ENCODE results near the gene ARPP21. TPM values are rescaled to one million over a fixed set of nuclear protein-coding genes. Genes with fewer than 3 reads are reported as not detected.
"Not testable (repeated sequence)": the region's sequence is repeated elsewhere in the genome, so short reads cannot be mapped to it uniquely, and the experiment has no call there.

ARPP21 gene
- total RNA-seq (2014; rRNA removed; shearing (Covaris generic)): not detected in 2 replicates

DNA sequence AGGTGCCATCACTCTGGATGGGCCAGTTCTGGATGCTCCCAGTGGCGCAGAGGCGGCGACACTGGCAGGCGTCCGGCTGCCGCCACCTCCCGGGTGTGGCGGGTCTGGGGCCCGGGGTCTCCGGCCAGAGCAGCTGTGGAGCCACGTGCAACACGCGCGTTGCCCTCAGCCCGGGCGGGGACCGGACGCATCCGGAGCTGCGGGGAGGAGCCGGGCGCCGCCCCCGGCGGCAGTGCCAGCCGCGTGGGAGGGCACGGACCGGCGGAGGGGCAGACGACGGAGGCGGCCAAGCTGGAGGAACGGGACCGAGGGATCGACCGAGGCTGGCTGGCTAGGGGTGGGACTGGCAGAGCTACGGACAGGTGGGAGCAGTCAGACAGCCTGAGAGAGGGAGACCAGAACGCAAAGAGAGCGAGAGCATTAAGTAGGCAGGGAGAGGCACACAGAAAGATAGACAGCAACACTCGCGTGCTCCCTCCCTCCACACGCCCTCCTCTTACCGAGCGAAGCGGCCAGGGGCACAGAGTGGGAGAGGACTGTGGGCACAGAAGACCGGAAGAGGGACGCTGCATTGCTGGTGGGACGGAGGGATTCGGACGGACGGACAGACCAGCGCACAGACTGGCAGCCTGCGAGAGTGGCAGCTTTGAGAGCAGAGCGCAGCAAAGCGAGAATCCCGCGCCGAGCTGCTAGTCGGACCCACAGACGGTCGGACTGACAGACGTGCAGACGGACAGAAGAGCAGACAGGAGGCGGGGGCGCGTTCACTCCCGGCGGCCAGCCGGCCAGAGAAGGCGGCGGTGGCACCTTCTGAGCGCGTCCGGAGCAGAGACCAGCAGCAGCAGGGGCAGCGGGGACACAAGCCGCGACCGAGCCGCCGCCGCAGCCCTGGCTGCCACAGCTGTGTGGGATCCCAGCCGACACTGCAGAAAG lies at the start of gene ARPP21:
Gene ARPP21, plus strand, starts transcription at position 272 of the 933 bp plus-strand sequence. CDS start 42,227 bp downstream, outside the sequence.
- in situ Hi-C loops (cut with HindIII; ENCODE audit: low sequenced_read_pairs): no loop called here
- peak; percentile 88 for DNase-seq (ENCODE audit: low spot score)

DNA sequence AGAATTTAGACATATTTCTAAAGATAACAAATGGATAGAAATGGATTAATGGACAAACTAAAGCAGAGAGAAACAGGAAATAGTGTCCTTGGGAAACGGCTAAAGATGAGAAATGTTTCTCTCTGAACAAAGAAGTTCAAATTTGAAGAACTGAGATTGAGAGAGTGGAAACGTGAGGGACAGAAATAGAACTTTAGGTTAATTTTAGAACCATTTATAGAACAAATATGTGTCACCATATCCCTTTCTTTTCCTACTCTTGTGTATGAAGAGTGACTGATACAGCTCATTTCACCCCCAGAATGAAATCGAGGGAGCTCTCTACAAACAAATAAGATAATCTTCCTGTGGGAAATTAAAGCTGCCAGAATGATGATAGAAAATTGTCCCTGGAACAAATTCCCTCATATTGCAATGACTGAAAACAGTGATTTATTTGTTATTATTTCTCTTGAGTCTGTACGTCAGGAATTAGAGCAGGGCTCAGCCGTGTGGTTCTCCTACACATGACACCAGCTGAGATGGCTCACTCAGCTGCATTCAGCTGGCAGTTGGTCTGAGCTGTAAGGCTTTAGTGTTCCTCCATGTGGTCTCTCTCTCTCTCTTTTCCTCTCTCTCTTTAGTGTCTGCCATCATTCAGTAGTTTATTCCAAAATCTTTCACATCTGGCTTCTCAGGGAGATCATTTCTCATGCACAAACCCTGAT lies 46.6 kb upstream of the ARPP21 start:
- in situ Hi-C loops (cut with HindIII; ENCODE audit: low sequenced_read_pairs): no loop called here
- DNase-seq (ENCODE audit: low spot score): no peak

DNA sequence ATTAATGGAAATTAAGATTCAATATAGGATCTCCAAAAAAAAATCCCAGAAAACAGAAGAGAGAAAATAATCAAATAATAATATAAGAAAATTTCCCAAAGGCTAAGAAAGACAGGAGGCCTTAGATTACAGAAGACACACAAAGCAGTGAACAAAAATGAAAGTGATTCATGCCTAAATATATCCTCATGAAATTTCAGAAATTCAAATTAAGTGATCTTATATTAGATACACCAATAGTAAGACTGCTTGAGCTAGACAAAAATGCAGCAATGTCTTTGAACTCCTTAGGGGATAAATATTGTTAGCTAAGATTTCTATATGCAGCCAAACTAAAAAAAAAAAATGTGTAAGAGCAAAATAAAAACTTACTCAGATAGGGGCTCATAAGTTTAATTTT lies 44.6 kb upstream of the ARPP21 start:
- in situ Hi-C loops (cut with HindIII; ENCODE audit: low sequenced_read_pairs): no loop called here
- no peak for DNase-seq (ENCODE audit: low spot score)

DNA sequence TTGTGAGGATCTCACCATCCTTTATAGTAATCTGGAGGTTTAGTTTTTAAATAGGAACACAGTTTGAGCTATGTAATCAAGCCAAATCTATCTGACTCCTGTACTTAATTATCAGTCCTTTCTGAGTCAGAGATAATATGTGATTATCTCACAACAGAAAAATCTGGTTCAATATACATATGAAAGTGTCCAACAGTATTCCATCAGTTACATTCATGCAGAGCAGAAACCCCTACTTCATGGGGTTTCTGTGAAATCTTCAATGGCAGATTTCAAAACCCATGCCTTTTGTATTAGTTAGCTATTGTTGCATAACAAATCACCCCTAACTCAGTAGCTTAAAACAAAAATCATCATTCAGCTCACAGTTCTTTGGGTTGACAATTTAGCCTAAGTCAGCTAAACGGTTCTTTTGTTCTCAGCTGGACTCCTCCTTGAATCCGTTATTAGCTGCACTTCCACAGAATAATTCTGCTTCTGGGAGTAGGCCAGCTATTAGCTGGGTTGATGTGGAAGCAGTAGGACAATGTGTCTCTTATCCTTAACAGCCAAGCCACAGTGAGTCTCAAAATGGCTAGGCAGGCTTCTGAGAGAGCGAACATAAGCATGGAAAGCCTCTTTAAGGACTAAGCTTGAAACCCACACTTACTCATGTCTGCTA lies 42.9 kb upstream of the ARPP21 start:
- in situ Hi-C loops (cut with HindIII; ENCODE audit: low sequenced_read_pairs): no loop called here
- DNase-seq (ENCODE audit: low spot score): no peak

DNA sequence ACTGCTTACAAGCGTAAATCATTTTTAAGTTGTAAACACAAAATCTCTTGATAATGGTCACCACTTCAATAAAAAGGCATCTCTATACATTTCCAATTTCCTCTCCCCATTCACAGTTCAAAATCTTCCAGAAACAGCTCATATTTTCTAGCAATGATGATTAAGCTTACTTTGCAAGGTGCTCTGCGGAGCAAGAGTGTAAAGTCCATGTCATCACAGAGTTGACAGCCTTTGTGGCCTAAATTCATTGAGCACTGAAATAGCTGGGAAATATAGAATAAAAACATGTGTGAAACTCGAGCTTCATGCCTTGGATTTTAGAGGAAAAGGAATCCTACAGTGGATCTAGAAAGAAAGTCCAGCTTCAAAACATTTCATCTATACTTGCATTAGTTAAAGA lies 41.8 kb upstream of the ARPP21 start:
- in situ Hi-C loops (cut with HindIII; ENCODE audit: low sequenced_read_pairs): no loop called here
- no peak for DNase-seq (ENCODE audit: low spot score)

DNA sequence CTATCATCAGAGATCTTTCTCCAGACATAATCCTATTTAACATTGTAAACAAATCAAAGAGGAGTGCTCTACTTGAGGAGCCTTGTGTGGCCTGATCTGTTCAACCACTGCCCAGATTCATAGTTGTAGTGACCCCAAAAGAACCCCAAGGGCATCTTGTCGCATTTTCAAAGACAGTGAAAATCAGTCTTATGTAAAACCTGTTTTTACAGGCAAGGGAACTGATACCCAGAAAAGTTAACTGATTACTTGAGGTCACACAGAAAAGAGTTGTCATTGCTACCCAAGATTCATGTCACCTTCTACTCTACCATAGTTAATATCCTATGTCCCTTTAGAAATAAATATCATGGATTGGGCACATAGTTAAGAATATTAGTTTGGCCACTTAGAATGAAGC lies 40.5 kb upstream of the ARPP21 start:
- in situ Hi-C loops (cut with HindIII; ENCODE audit: low sequenced_read_pairs): no loop called here

DNA sequence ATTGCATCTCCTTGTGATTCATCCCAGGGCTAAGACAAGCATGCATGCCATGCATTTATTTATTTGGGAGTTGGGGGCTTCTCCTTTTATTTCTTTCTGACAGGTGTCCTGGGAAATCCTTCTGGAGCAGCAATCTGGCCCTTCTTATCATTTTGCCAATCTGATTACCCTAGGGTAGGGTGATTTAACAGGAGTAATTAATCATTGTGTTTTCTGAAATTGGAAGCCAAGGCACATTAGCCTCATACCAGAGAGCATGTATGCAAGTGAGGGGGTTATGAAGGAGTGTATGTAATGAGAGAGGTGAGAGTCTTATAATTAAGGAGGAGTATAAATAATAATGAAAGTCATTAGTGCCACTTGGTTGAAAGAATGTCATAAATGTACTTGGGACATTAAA lies 37.4 kb upstream of the ARPP21 start:
- in situ Hi-C loops (cut with HindIII; ENCODE audit: low sequenced_read_pairs): no loop called here

More for the DNA sequence above, 40.5 kb upstream of the ARPP21 start:
- DNase-seq (ENCODE audit: low spot score): no peak

DNA sequence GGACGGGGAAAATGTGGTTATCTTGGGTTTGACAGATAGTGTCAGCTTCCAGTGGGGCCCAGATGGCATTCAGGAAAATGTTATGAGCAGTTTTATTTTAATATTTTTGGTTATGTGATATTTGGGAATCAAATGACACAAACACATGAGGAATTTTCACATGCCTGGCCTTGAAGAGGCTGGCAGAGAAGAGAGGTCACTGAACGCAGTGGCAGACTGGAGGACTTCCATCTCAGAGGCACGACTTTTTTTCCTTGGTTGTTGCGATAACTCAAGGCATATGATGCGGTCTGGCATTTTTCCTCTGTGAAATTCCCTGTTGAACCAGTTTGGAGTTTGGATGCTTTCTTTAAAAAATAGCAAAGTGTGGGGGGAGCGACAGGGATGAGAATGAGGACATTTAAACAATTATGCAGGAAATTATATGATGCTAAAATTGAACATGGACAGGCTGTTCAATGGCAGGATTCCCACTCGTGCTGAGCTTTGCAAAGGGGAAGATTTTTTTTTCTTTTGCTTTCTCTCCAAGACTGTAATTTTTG lies 36.9 kb upstream of the ARPP21 start:
- DNase-seq (ENCODE audit: low spot score): peak; percentile 97
- in situ Hi-C loops (cut with HindIII; ENCODE audit: low sequenced_read_pairs): no loop called here

More for the DNA sequence above, 37.4 kb upstream of the ARPP21 start:
- DNase-seq (ENCODE audit: low spot score): no peak

DNA sequence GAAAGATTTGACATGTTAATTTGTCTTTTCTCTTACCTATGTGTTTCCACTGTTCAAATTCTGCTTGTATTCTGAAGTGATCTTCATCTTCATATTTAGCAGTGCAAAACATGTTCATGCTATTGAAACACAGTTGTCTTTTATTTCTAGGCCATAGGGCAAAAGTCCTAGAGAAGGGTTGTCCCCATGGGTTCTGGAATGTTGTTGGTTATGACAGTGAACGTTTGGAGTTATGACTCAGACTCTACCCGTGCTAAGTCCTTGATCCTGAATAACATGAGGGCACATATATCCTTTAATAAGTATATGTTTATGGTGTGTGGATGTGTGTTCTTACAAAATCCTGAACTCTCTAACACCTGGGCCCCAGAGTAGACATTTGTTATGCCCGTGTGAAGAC lies 23.0 kb upstream of the ARPP21 start:
- DNase-seq (ENCODE audit: low spot score): no peak
- in situ Hi-C loops (cut with HindIII; ENCODE audit: low sequenced_read_pairs): no loop called here

DNA sequence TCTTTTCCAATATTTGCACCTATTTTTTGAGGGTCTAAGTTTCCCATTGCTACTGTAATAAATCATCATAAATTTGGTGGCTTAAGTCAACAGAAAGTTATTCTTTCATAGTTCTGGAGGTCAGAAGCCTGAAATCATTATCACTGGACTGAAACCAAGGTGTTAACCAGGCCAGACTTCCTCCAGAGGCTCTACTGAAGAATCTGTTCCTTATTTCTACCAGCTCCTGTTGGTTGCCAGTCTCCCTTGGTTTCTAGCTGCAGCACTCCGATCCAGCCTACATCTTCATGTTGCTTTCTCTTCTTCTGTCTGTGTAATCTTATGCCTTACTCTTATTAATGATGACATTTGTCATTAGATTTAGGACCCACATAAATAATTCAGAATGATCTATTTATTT lies 22.0 kb upstream of the ARPP21 start:
- no peak for DNase-seq (ENCODE audit: low spot score)
- in situ Hi-C loops (cut with HindIII; ENCODE audit: low sequenced_read_pairs): no loop called here

DNA sequence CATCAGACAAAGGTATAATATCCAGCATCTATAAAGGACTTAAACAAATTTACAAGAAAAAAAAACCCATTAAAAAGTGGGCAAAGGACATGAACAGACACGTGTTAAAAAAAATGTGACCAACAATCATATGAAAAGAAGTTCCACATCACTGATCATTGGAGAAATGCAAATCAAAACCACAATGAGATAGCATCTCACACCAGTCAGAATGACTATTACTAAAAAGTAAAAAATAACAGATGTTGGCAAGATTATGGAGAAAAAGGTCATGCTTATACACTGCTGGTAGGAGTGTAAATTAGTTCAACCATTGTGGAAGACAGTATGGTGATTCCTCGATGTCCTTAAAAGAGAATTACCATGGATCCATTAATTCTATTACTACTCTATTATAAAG lies 19.1 kb upstream of the ARPP21 start:
- in situ Hi-C loops (cut with HindIII; ENCODE audit: low sequenced_read_pairs); DNase-seq (ENCODE audit: low spot score): not testable (repeated sequence)

DNA sequence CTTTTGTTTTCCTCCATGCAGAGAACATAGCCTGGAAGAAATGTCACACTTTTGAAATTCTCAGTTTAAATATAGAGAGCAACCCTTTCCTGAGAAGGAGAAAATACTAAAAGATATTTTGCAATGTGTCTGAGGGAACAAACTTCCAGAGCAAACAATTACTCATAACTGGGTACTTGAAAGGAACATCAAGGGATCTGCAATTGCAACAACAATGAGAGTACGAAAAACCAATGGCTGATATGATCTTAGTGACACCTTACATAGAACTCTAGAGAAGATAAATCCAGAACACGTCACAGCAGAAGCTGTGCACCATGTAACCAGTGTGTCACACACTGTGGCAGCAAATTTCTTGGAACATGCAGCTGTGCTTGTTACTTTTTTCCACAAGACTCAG lies 14.6 kb upstream of the ARPP21 start:
- in situ Hi-C loops (cut with HindIII; ENCODE audit: low sequenced_read_pairs): no loop called here
- DNase-seq (ENCODE audit: low spot score): no peak

DNA sequence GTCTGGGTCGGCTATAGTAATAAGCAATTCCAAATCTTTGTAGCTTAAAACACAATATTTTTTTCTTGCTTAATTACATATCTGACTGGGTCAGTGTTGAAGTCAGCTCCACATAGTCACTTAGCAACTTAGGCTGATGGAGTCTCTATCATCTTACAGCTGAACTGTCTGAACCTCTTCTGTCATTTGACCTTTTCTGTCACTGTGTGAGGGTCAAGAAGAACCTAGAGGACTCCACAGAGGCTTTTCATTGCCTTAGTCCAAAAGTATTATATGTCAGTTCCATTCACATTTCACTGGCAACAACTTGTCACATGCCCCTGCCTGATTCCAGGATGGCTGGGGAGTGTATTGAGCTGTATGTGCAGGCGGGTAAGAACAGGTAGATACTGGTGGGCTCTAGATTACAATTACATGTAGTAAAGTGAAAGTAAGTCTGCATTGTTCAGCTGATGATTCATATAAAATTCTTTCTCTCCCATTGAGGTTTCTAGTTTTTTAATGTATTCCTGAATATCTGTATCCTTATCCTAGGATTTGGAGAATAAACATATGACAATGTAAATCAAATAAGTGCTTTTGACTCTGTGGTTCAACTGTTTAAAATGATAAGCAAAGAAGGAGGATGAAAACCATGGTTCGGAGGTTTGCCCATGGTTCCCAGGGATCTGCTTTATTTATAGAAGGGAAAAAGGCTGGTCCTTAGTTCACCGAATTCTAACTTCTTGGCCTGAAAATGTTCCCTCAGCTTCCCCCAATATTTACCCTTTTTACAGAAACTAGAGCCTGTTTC lies 5.8 kb upstream of the ARPP21 start:
- in situ Hi-C loops (cut with HindIII; ENCODE audit: low sequenced_read_pairs): no loop called here
- peak; percentile 53 for DNase-seq (ENCODE audit: low spot score)

DNA sequence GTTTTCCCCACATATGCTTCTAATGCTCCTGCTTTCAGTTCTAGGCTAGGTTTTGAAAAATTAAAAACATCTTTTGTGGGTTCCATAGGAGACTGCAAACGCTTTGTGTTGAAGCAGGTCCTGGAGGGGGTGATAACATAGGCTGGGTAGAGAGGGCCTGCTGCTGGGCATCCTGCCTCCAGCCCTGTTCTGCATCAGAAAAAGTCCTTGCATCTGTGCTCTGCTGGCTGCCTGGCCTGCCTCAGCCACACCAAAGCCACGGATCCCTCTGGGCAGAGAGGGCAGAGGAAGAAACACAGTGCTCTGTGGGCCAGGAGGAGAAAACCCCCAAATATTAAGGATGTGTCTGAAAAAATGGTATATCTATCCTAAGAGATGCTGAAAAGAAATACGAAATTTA lies 3.9 kb upstream of the ARPP21 start:
- DNase-seq (ENCODE audit: low spot score): peak; percentile 53

DNA sequence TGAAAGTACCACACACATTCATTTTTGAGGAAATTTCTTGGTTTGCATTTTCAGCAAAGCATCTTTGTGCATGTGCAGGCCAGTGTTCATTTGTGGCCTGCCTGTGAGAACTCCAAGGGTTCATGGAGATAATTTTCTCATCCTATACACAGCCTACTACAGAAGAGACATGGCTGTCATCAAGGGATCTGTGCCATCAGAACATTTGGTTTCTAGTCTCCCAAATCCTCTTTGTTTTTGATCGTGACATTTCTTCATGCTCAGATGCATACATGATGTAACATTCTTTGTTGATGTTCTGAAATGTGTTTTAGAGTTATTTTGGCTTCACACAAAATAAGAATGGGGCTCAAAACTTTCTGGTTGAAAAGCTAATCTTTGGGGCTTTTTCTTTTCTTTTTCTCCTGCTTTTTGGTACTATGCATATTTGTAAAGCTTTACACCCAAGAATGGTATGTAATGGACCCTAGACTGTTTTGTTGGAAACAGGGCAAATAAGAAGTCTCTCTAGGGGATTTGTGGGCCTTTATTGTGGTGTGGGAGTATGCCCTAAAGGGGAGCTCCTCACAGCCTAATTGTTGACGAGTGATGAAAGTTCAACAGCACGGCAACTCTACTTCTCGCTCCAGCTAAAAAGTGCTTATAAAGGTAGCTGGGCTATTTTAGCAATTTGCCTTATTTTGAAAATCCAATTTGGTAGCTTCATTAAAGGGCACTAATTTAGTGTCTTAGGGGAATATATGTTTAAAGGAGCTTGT lies 3.2 kb upstream of the ARPP21 start:
- in situ Hi-C loops (cut with HindIII; ENCODE audit: low sequenced_read_pairs): no loop called here
- DNase-seq (ENCODE audit: low spot score): peak; percentile 67

More for the DNA sequence above, 3.9 kb upstream of the ARPP21 start:
- in situ Hi-C loops (cut with HindIII; ENCODE audit: low sequenced_read_pairs): no loop called here

DNA sequence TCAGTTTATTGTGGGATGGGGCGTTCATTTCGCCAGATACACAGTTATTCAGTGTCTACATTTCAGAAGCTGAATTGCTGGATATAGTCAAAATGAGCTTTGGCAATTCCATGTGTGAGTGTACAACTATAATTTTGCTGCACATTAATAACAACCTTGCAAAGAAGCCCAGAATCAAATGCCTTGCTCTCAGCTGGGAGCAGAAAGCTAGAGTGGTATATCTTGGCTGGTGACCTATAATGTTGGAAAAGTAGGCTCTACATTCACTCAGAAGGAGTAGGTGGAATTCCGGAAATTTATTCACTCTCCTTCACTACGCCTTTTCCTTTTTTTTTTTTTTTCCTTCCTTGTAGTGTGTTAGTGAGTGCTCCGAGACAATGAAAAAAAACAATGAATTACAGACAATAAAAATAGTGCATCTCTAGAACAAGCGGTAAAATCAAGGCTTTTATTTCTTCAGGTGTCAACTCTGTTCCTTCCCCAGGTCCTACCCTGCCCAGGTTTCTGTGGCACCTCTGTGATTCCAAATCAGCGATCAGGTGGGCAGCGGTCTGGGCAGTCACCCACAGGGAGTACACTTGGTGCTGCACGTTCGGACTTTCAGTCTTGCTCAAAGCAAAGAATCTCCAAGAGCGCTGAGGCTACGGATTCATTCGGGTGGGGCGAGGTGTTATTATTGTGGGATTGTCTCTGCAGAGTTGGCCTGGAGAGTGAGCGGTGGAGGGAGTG lies 910 bp upstream of the ARPP21 start:
- DNase-seq (ENCODE audit: low spot score): peak; percentile 58
- in situ Hi-C loops (cut with HindIII; ENCODE audit: low sequenced_read_pairs): no loop called here

DNA sequence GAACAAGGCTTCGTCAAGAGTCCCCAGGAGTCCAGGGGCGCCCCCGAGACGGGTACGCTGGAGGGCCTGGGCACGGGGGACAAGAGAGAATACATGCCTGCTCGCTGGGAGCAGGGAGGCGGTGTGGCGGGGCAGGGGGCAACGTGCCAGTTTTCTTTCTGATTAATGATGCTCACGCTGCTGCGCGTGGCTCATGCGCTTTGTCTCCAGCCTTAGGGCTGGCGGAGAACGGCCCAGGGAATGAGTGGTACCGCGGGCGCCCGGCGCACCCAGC lies 408 bp upstream of the ARPP21 start:
- DNase-seq (ENCODE audit: low spot score): peak; percentile 65
- in situ Hi-C loops (cut with HindIII; ENCODE audit: low sequenced_read_pairs): no loop called here

Measured in G401 (cell line).